DMS53 (cell line): Measurements from ENCODE around the gene TMIGD3.
"Not testable (repeated sequence)": the region's sequence is repeated elsewhere in the genome, so short reads cannot be mapped to it uniquely, and the experiment has no call there.

Experiments used
- DNase-seq: peaks from one replicate; lab custom pipeline; 2025; lab: John Stamatoyannopoulos, UW

TMIGD3 gene

GRCh38 chr1:111503585-111504060 lies at the start of gene TMIGD3, which contains the start of gene ADORA3:
TSS of gene TMIGD3 (minus strand) at chr1:111503633. CDS start at chr1:111503354, 279 bp downstream.
TSS of gene ADORA3 (minus strand) at chr1:111503633. CDS start at chr1:111503354, 279 bp downstream.
- no peak for DNase-seq

GRCh38 chr1:111553196-111553595 lies 49.8 kb upstream of the TMIGD3 start:
- no peak for DNase-seq

- DNase-seq = no peak
These were observed 49.2 kb upstream of the TMIGD3 start for GRCh38 chr1:111552587-111552986.

DNA sequence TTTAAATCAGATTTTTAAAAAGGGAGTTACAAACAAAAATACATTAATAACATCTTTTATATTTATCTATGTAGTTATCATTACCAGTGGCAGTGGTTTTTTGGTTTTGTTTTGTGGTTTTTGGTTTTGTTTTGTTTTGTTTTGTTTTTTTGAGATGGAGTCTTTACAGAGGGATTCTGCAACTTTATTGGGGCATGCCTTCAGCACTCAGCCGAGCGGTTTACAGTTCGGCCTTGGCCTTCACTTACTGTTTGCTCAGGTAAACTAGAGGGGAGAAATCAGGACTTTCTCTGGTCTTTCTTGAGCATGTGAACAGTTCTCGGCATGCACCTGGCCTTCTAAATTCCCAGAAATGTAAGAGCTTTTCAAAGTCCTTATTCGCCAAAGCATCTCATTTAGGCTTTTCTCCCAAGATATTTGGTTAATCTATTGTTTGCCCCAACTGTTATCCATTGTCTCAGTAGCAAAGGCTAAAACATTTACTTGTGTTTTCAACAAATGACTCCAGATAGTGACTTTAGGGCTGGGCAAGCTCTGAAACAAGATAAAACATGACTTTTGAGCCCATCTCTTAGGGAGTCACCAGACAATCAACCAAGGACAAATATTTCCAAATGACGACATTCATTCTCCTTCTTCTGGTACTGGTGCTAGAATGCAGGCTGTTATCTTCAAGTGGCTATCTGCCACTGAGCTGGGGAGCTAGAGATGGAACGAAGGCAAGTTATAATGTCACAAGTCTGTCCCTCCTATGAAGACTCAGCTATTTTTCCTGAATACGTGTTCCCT lies 48.4 kb upstream of the TMIGD3 start:
- no peak for DNase-seq

- not testable (repeated sequence) for DNase-seq
These were observed 44.4 kb upstream of the TMIGD3 start for GRCh38 chr1:111547786-111548185.

DNA sequence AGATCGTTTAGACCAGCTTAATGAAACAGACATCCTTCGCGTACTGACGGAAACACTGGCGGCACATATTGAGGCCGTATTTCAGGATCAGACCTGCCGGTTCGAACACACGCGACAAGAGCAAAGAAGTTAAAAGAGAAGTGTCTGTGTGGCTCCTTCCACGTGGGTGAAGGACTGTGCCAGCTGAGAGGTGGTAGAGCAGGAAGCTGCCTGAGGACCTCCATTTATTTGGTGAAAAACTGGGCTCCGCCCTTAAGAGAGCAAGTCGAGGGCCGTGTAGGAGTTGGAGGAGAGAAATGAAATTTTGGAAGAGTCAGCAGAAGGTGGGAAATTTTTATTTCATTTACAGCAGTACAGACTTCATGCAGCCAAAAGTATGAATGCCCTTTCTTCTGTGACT lies 38.8 kb upstream of the TMIGD3 start:
- no peak for DNase-seq

GRCh38 chr1:111541721-111542120 lies 38.3 kb upstream of the TMIGD3 start:
- DNase-seq = no peak

DNA sequence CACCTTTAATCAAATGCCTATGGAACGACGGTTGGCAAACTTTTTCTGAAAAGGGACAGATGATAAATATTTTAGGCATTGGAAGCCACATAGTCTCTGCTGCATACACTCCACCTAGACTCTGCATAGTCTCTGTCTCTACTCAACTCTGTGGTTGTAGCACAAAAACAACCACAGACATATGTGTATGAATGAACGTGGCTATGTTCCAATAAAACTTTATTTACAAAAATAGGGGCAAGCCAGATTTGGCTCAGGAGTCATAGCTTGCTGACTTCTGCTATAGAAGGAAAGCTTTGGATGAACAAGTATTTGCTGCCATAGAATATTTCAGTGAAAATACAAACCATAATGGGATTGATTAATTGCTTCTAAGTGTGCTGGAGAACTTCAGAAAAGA lies 37.5 kb upstream of the TMIGD3 start:
- DNase-seq = no peak

GRCh38 chr1:111538343-111539025 lies 35.1 kb upstream of the TMIGD3 start:
- DNase-seq = no peak

DNA sequence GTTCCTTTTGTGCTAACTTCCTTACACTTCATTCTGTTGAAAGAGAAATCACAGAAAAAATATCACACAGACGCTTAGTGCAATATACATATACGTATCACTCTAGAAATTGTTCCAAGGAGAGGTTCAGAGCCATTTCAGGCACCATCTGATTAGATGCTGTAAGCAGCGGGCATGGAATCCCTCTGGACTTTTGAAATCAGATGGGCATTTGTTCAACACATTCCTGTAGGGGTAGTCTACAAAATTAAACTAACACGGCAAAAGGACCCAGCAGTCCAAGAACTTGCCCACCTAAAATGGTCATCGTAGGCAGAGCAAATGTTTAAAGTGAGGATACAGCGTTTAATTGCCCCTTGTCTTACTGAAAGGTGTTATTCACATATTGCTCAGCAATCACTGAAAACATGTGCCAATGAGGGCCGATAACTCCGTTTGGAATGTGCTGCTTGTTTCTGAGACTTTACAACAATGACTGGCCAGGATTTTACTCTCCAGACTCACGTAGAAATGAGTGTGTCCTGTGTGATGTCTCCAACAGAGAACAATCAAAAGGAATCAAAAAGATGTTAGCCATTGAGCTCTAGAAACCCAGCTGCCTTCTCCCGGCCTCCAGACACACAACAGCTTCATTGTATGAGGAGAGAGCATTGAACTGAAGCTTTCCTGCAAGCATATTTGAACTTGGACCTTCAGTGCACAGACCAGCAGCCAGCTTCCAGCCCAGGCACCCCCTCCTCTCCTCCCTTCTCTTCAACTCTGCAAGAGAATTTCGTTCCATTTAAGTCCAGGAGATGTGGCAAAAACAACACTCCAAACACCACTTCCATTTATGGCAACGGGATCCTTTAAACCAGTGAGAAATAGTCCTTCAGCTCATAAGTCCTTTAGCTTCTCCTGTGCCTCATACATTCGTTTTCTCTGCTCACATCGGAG lies 32.1 kb upstream of the TMIGD3 start:
- DNase-seq = no peak

GRCh38 chr1:111520053-111520452 lies 16.6 kb upstream of the TMIGD3 start:
- DNase-seq = no peak

DNA sequence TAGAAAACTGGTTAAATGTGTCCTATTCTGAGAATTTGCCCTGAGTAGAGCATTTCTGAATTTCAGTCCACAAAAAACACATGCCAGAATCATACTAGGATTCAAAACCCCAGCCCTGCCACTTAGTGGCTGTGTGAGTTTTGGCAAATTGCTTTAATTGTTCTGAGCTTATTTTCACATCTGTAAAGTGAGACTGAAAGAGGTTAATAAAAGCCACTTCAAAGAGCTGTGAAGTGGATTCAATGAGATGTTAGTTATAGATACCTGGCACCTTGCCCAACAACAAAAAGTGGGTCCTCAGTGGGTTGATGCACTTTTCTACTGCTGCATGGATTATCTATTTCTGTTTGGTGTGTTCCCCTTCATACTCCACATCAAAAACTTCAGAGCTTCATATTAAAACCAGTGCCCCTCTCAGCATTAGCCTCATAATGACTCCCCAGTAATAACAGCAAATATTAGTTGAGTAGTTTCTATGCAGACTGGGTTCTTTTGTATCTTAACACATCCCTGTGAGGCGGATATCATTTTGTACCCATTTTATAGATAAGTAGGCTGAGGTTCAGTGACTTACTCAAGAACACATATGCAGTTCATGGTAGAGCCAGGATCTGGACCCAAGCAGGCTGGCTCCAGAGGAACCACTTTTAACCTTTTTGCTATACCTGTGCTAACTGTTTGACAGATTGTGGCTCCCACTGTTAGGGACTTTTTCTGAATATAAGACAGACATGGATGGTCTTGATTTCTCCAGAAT lies 14.2 kb upstream of the TMIGD3 start:
- DNase-seq = peak; percentile 42

GRCh38 chr1:111516005-111516535 lies 12.6 kb upstream of the TMIGD3 start:
- DNase-seq = peak; percentile 37

- no peak for DNase-seq
These were observed 12.0 kb upstream of the TMIGD3 start for GRCh38 chr1:111515291-111516004.

DNA sequence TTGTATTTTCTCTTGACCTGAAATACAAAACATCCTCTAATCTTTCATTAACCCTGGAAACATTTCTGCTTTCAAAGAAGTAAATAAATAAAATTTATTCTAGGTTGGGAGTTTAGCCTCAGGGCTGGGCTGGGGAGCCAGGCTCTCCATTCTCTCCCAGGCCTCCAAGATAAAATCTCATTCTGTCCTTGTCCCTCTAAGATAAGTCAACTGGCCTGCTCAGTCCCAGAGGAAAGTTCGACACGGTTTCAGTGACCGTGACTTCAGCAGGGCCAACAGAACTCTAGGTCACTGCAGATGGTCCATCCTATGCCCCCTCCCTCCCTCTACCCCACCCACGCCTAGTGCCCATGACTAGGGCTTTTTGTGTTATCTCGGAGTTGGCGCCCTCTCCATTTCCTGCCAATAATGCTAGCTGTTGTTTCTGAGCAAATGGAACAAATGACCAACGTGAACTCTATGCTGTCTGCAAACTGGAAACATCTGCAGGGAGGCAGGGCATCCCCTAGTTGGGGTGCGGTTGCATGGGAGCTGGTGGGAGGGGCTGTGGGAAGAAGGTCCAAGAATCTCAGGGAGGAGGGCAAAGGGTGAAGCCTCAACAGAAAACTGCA lies 10.1 kb upstream of the TMIGD3 start:
- no peak for DNase-seq

DNA sequence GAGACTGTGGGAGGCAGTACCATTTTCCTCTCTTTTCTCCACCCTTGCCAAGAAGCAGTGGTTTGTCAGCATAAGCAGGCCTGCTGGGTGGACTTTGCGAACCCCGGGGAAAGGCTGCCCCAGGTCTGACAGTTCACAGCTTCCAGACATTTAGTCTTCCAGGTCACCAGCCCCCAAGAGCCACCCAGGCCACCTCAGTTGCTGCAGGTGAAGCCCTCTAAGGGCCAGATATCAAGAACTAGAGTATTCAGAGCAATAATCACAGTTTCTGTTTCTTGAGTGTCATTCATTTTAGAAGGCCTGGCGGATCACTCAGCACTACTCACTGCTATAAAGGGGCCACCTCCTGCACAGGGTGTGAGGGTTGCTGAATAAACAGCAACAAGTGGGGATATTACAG lies 9.5 kb upstream of the TMIGD3 start:
- no peak for DNase-seq

DNA sequence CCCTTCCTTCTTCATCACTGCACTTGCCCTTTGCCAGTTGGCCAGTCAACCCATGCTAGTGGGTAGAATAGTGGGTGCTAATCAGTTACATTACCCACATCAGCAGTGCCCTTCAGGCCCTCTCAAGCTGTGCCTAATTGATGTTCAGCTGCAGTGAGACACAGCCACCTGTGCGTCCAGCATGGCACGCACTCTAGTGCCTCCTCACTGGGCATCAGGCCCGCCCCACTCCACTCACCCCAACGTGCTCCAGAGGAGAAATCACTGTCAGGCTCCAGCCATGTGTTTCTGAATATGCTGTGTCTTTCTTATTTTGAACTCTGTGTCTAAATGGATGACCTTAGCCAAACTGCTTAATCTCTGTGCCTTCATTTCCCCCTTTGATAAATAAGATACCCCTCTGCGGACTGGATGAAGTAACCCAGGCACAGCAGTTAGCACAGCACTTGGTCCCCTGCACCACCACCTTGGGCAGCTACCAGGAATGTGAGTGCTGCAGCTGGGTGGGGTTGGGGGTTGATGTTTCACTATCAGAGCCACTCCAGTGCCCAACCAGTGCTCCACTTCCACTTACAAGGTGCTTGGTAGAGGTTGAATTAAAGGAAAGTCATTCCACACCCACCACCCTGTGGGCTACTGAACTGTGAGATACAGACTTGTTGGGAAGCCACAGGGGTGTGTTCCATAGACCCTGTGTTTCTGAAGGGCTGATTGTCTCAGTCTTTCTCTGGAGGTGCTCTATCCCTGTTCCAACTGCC lies 8.9 kb upstream of the TMIGD3 start:
- DNase-seq = no peak

- DNase-seq = no peak
These were observed 7.9 kb upstream of the TMIGD3 start for GRCh38 chr1:111511370-111511769.

DNA sequence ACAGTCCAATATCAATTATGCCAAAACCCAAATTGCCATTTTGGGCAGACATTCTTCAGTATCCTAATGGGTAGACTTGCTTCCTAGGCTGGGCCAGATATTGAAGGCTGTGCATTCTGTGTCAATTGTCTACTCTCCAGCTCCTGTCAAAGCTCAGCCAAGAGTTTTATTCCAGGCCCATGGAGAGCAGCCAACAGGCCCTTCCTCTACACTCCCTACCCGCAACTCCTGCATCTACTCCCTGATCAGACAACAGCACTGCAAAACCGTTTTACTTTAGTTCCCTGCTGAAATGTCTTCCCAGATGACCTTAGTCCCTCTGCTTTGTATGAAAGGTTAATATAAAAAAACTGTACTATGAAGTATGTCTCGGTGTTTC lies 6.6 kb upstream of the TMIGD3 start:
- DNase-seq = no peak
